HG03135 (cell line): ENCODE data around the gene S100A2.
"Not testable (repeated sequence)": the region's sequence is repeated elsewhere in the genome, so short reads cannot be mapped to it uniquely, and the experiment has no call there.

ENCODE experiments used
- ATAC-seq: cut with Tn5 transposase; IDR thresholded peaks from one replicate; pipeline ENCODE4 v1.9.1; 2021; ENCODE audit warnings: mild to moderate bottlenecking, moderate library complexity; ENCODE audit not compliant: unreplicated experiment

S100A2 gene

GRCh38 chr1:153566414-153567371 is 1.0 kb upstream of the S100A2 start:
- ATAC-seq = no peak

GRCh38 chr1:153563991-153564390 is 1.7 kb downstream of the S100A2 start:
- ATAC-seq = no peak

DNA sequence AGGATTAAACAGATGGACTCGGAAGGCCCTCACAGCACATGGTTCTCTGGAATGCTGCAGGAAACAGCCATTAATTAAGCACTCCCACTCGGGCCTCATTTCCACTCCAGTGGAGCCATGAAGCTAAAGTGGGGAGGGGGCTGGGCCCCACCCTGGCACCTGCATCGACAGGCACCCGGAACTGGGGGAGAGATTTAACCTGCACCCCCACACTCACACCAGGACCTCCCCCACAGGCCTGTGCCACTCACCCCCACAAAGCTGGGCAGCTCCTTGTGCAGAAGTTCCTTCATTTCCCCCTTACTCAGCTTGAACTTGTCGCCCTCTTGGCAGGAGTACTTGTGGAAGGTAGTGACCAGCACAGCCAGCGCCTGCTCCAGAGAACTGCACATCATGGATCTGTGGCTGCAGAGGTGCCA is 2.2 kb downstream of the S100A2 start:
- ATAC-seq = no peak

DNA sequence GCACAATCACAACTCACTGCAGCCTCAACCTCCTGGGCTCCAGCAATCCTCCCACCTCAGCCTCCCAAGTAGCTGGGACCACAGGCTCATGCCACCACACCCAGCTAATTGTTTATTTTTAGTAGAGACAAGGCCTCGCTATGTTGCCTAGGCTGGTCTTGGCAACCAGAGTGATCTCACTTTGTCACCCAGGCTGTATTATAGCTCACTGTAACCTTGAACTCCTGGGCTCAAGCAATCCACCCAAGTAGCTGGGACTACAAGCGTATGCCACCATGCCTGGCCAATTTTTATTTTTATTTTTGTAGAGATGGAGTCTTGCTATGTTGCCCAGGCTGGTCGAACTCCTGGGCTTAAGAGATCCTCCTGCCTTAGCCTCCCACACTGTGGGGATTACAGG is 3.6 kb downstream of the S100A2 start:
- ATAC-seq = not testable (repeated sequence)

GRCh38 chr1:153561466-153561985 is 4.1 kb downstream of the S100A2 start:
- no peak for ATAC-seq

GRCh38 chr1:153560771-153561465 is 4.7 kb downstream of the S100A2 start:
- ATAC-seq = no peak

GRCh38 chr1:153560241-153560640 is 5.4 kb downstream of the S100A2 start:
- ATAC-seq = no peak

DNA sequence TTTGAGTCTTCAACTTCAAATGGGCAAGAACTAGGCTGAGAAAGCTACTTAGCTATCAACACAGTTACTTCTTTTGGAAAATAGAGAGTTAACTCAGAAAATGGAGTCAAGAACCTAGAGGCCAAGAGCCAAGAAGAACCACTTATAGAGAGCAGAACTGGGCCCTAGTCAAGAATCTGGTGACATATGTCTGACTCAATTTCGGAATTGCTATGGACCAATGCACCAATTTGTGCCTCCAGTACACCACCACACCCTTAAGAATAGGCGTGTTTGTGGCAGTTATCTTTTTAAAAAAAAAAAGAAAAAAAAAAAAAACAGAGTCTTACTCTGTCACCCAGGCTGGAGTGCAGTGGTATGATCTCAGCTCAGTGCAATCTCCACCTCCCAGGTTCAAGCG is 7.8 kb downstream of the S100A2 start:
- no peak for ATAC-seq

DNA sequence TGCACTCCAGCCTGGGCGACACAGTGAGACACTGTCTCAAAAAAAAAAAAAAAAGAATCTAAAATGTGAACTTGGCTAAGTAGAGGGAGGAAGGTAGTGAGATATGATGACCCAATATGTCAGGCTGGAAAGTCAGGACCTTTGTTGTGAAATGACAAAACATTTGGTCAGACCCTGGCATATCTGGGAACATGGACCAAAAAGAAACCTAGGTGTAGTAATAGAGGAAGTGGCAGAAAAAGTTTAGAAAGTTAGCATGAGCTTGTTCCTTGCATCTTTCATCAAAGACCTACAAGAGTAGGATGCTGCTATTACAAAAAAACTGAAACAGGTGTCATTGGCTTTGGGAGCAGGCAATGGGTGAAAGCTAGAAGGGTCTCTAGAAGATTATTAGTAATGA is 9.3 kb downstream of the S100A2 start:
- ATAC-seq = no peak

DNA sequence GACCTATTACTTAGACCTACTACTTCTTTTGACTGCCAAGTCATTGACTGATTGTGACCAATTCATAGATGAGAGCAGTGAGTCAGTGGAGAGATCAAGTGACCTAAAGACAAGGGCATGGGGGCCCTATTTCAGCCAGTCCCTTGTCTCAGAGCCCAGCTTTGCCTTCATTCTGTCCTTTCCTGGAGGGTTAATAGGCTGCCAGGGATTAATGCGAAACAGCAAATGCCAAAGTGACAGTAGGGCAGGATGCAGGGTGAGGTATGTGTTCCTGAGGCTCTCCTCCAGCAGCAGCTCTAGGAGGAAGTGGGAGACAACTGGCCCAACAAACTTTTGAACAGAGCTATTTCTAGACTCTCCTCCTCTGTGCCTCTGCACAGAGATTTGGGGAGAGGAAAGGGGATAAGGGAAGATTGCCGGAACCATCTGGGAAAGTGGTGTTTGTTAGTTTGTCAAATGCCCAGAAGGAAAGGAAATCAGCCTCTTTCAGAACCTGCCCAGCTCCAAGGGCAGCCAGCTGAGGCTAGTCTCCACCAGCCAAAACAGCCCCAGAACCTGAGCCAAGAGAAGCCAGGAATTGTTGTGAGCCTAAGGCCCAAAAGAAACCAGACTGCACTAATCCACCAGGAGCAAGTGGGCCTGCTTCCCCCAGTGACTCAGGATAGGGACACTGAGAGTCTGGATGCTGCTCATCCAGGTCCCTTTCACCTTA is 11.7 kb downstream of the S100A2 start:
- ATAC-seq = no peak

- ATAC-seq = no peak
Measured at GRCh38 chr1:153553096-153553495, 12.5 kb downstream of the S100A2 start.

DNA sequence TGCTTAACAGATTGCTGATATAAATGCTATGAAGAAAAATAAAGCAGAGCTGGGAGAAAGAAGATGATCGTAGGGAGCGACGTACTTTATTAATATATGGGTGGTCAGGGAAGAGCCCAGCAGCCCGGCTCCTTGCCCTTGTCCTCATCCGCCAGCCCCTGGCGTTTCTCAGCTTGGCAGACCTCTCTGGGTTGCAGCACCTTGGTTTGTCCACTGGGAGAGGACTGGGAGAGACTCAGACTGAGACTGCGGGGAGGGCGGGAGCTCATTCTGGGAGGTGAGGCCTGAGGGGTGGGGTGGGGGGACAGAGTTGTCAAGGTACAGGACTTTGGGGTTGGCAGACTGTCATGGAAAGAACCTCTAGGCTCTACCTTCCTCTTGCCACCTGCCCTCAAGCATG is 13.3 kb downstream of the S100A2 start:
- no peak for ATAC-seq

- ATAC-seq = no peak
Measured at GRCh38 chr1:153550827-153551500, 14.7 kb downstream of the S100A2 start.

GRCh38 chr1:153550398-153550758 is 15.3 kb downstream of the S100A2 start:
- ATAC-seq = no peak

GRCh38 chr1:153549741-153550397 is 15.8 kb downstream of the S100A2 start:
- ATAC-seq = no peak

- ATAC-seq = no peak
Measured at GRCh38 chr1:153548722-153549688, 16.6 kb downstream of the S100A2 start, which contains the start of gene S100A3. S100A3 (minus strand) TSS chr1:153549258; CDS start chr1:153548485, 773 bp downstream.

GRCh38 chr1:153547560-153548551 is 17.8 kb downstream of the S100A2 start:
- no peak for ATAC-seq
